K562 (cell line): ENCODE measurements around the gene IPP. TPM values are rescaled to one million over a fixed set of nuclear protein-coding genes. Genes with fewer than 3 reads are reported as not detected.

Experiments
- ATAC-seq: fragments of 200-7000 bp; cut with Tn5 transposase; 3 replicates; pipeline ENCODE4 v1.9.1; 2020; ENCODE audit warnings: moderate library complexity
- BruUV-seq: library from RNA; stranded (reverse); fragments of 400-500 nt; replicated peaks from 2 replicates; lab custom pipeline; 2021; lab: Mats Ljungman, UMichigan
- CTCF ChIA-PET: fragments of 300-600 bp; formaldehyde crosslinking; extraction: SDS; loops from one replicate; lab custom pipeline; 2021; ENCODE audit warnings: low intra/inter-chr PET ratio; lab: Yijun Ruan, JAX
- POLR2A ChIA-PET: fragments of 300-600, 350-650 bp; sonication (Branson Sonifier 250); formaldehyde crosslinking; extraction: SDS; loops from one replicate; lab custom pipeline; 2021; ENCODE audit warnings: antibody characterized with exemption, inconsistent platforms; lab: Yijun Ruan, JAX
- DNase-seq, 4 experiments: peaks; one replicate each; pipeline versions ENCODE4 v3.0.0 to v3.0.0-alpha.2; 2011 to 2018; ENCODE audit warnings: low spot score in 3 of 4, mixed read lengths in 3 of 4; ENCODE audit errors: extremely low read depth in 1 of 4
- FAIRE-seq: peaks from 2 replicates; lab custom pipeline; 2011; peaks lifted over from hg19 to GRCh38; lab: Jason Lieb, UNC
- H2AFZ ChIP-seq: 2 replicates; pipeline ENCODE4 v1.6.0; 2011; ENCODE audit warnings: low read depth, low read length, control low read depth, inconsistent platforms
- H3K27ac ChIP-seq: fragments of 200-600 bp; 3 replicates; pipeline ENCODE4 v1.8.0; 2011; ENCODE audit warnings: low read depth, mild to moderate bottlenecking, control low read depth, inconsistent platforms, low read length, moderate library complexity, mixed read lengths; ENCODE audit errors: extremely low read depth
- H3K27me3 ChIP-seq, 2 experiments: fragments of 300-600 bp in 1 of 2; 2 replicates in 1 of 2; 3 replicates in 1 of 2; pipeline versions ENCODE4 v1.6.0 to v1.8.0; 2011; ENCODE audit warnings: inconsistent platforms in 2 of 2, low read length in 2 of 2, mild to moderate bottlenecking in 1 of 2, mixed read lengths in 1 of 2, moderate library complexity in 1 of 2; ENCODE audit not compliant: control insufficient read depth in 2 of 2, insufficient read depth in 2 of 2
- H3K36me3 ChIP-seq: fragments of 300-600 bp; 3 replicates; pipeline ENCODE4 v1.8.0; 2011; ENCODE audit warnings: mild to moderate bottlenecking, low read length, inconsistent platforms; ENCODE audit not compliant: control insufficient read depth, insufficient read depth
- H3K4me1 ChIP-seq, 2 experiments: fragments of 200-600 bp in 1 of 2; replicated peaks in 1 of 2; 2 replicates in 1 of 2; 3 replicates in 1 of 2; pipeline versions ENCODE4 v1.5.1 to v1.8.0; 2011; ENCODE audit warnings: inconsistent platforms in 2 of 2, low read length in 2 of 2, mild to moderate bottlenecking in 1 of 2, mixed read lengths in 1 of 2, moderate library complexity in 1 of 2; ENCODE audit not compliant: control insufficient read depth in 2 of 2, insufficient read depth in 2 of 2
- H3K4me2 ChIP-seq: 2 replicates; pipeline ENCODE4 v1.6.1; 2011; ENCODE audit warnings: low read length, control low read depth, inconsistent platforms, mixed read lengths; ENCODE audit not compliant: insufficient read depth
- H3K4me3 ChIP-seq: fragments of 200-600 bp; sonication (generic), shearing (Covaris generic); 2 replicates; pipeline ENCODE4 v1.5.1; 2016; ENCODE audit warnings: control low read depth, inconsistent platforms
- H3K79me2 ChIP-seq: fragments of 200-600 bp; 3 replicates; pipeline ENCODE4 v1.8.0; 2011; ENCODE audit warnings: low read length, inconsistent platforms; ENCODE audit not compliant: control insufficient read depth, insufficient read depth
- H3K9ac ChIP-seq, 2 experiments: 2 replicates each; pipeline versions ENCODE4 v1.6.0 to v1.6.1; 2011; ENCODE audit warnings: low read depth in 2 of 2, low read length in 2 of 2, control low read depth in 1 of 2, inconsistent platforms in 1 of 2, mild to moderate bottlenecking in 1 of 2, mixed read lengths in 1 of 2; ENCODE audit not compliant: insufficient read depth in 1 of 2
- H3K9me1 ChIP-seq: one replicate; pipeline ENCODE4 v1.6.0; 2011; ENCODE audit warnings: inconsistent platforms, mild to moderate bottlenecking, low read length, moderate library complexity; ENCODE audit not compliant: control insufficient read depth, insufficient read depth
- H3K9me3 ChIP-seq: replicated peaks from 2 replicates; pipeline ENCODE4 v1.5.1; 2011; ENCODE audit warnings: low read depth, low read length, inconsistent platforms; ENCODE audit not compliant: control insufficient read depth, insufficient read depth
- H4K20me1 ChIP-seq: replicated peaks from 2 replicates; pipeline ENCODE4 v1.6.1; 2011; ENCODE audit warnings: low read length, inconsistent platforms, mixed read lengths; ENCODE audit not compliant: control insufficient read depth, insufficient read depth
- FOXJ3 ChIP-seq: sonication (generic); formaldehyde crosslinking; IDR thresholded peaks from 2 replicates; pipeline ENCODE4 v1.4.0; 2020; ENCODE audit warnings: mild to moderate bottlenecking, missing genetic modification reagents
- KLF6 ChIP-seq: fragments of 250-450 bp; sonication (Bioruptor Pico); IDR thresholded peaks from 2 replicates; pipeline ENCODE4 v1.4.0; 2020; ENCODE audit warnings: mild to moderate bottlenecking, moderate library complexity, borderline replicate concordance
- NCOR1 ChIP-seq: fragments of 450-650 bp; IDR thresholded peaks from 2 replicates; pipeline ENCODE4 v1.6.1; 2016; ENCODE audit warnings: mild to moderate bottlenecking, moderate library complexity
- PHF21A ChIP-seq: fragments of 450-650 bp; IDR thresholded peaks from 2 replicates; pipeline ENCODE4 v1.6.1; 2017; ENCODE audit warnings: low read depth, borderline replicate concordance
- PRMT5 ChIP-seq: sonication (generic); formaldehyde crosslinking; IDR thresholded peaks from 2 replicates; pipeline ENCODE4 v1.5.0; 2020; ENCODE audit warnings: missing genetic modification reagents
- RCOR1 ChIP-seq, 2 experiments: IDR thresholded peaks; 2 replicates each; pipeline ENCODE4 v1.6.1; 2012; ENCODE audit warnings: low read depth in 2 of 2, low read length in 2 of 2, borderline replicate concordance in 1 of 2, improper control_type of control experiment in 1 of 2
- ZNF165 ChIP-seq: fragments of 250-450 bp; sonication (Bioruptor Pico); IDR thresholded peaks from 2 replicates; pipeline ENCODE4 v1.4.0; 2020; ENCODE audit warnings: borderline replicate concordance
- ZNF445 ChIP-seq: fragments of 250-450 bp; sonication (Bioruptor Pico); IDR thresholded peaks from 2 replicates; pipeline ENCODE4 v1.4.0; 2020; ENCODE audit warnings: low read depth, mild to moderate bottlenecking, moderate library complexity
- ZNF639 ChIP-seq, 2 experiments: fragments of 200-800 bp in 1 of 2; sonication (Bioruptor generic) in 1 of 2; sonication (generic) in 1 of 2; formaldehyde crosslinking in 1 of 2; IDR thresholded peaks in 1 of 2; conservative IDR thresholded peaks in 1 of 2; 2 replicates each; pipeline versions ENCODE4 v1.5.0 to v1.6.1; 2016 to 2020; ENCODE audit warnings: missing compliant biosample characterization in 1 of 2, missing genetic modification characterization in 1 of 2, missing genetic modification reagents in 1 of 2
- WGBS: fragments of 100-300 bp; shearing (Covaris generic); methylation state at CpG from one replicate; pipeline ENCODE4 v1.1.6; 2016; ENCODE audit warnings: low coverage, mixed read lengths; ENCODE audit not compliant: insufficient coverage; ENCODE audit errors: missing lambda C conversion rate; 5-methylcytosine and 5-hydroxymethylcytosine counted together
- in situ Hi-C: fragments of 300-500 bp; cut with MboI; formaldehyde crosslinking; loops from 4 replicates; pipeline ENCODE4 v1.15.0; 2018; ENCODE audit warnings: inconsistent platforms, mixed read lengths
- intact Hi-C: fragments of 100-400 bp; cut with micrococcal nuclease; formaldehyde crosslinking; loops from 2 replicates; pipeline ENCODE4 v1.14.2; 2022
- polyA plus RNA-seq, 8 experiments: library from polyadenylated mRNA; depleted of rRNA in 4 of 8; stranded (reverse) in 5 of 8; unstranded in 3 of 8; fragments of >200 nt; fragmentation: Nextera tagmentation in 2 of 8; fragmentation: Illumina TruSeq in 1 of 8; extraction: Ambion mirVana in 2 of 8; extraction: Trizol in 1 of 8; gene quantifications; 2 replicates each; pipeline versions ENCODE4 v1.2.1 to v1.2.3, GENCODE V29; 2011 to 2014; ENCODE audit warnings: inconsistent platforms in 1 of 8, missing spikeins in 1 of 8
- total RNA-seq, 7 experiments: library from RNA; depleted of rRNA in 6 of 7; stranded (reverse); fragments of >200 nt in 6 of 7; fragmentation: Illumina TruSeq in 2 of 7; extraction: Trizol in 2 of 7; gene quantifications; 2 replicates each; pipeline versions ENCODE4 v1.2.1 to v1.2.3, GENCODE V29; 2011 to 2021; ENCODE audit warnings: low replicate concordance in 1 of 7
- TF ChIP-seq, protein P1 (sequence below): fragments of 450-650 bp; IDR thresholded peaks from 2 replicates; pipeline ENCODE4 v1.6.1; 2016

IPP gene
- total and polyA plus RNA-seq, 9 of the 15 experiments (the other 6 are each of a cell fraction or from before 2014, with no cell fraction given) = 6.9 to 15.1 (median 9.7) TPM

- Histone ChIP-seq H3K4me1 (0 out of 5 replicates have a peak, but pooled peaks cover 0 to 3% of the 10 kb centered on the region in 2 experiments), H3K9me3 (no peaks in the 10 kb centered on the region), H3K9me1 (no peaks in the 10 kb centered on the region), H3K27ac (no peak overlapping the region), H3K27me3 (no peaks in the 10 kb centered on the region), H3K4me2 (no peak overlapping the region), H3K4me3 (no peak overlapping the region), H3K9ac (no peak overlapping the region), H3K36me3 (peaks cover 33% of the 10 kb centered on the region; the same call in 2 of the 3 replicates), H3K79me2 (peaks cover 99% of the 10 kb centered on the region), H2AFZ (no peak overlapping the region), H4K20me1 (peaks cover 11% of the 10 kb centered on the region)
- ATAC-seq (no peak), DNase-seq (no peak), FAIRE-seq (no peak)
- TF ChIP-seq KLF6 (CRISPR knock-in tag) (no peak), PRMT5 (CRISPR knock-in tag) (no peak), RCOR1 (IDR thresholded peaks at IDR 0.05; ENCODE audit: borderline replicate concordance in 1 of 2, low read depth in 2 of 2, low read length in 2 of 2) (no peak), NCOR1 (no peak), ZNF165 (no peak), ZNF639 (CRISPR knock-in tag; conservative IDR thresholded peaks at IDR 0.05 in 1 of 2, IDR thresholded peaks at IDR 0.05 in 1 of 2) (no peak), ZNF445 (CRISPR knock-in tag) (no peak), FOXJ3 (CRISPR knock-in tag) (no peak), PHF21A (no peak)
- TF ChIP-seq, protein P1, sequence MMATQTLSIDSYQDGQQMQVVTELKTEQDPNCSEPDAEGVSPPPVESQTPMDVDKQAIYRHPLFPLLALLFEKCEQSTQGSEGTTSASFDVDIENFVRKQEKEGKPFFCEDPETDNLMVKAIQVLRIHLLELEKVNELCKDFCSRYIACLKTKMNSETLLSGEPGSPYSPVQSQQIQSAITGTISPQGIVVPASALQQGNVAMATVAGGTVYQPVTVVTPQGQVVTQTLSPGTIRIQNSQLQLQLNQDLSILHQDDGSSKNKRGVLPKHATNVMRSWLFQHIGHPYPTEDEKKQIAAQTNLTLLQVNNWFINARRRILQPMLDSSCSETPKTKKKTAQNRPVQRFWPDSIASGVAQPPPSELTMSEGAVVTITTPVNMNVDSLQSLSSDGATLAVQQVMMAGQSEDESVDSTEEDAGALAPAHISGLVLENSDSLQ = no peak
- in situ Hi-C loops (no loop called here), intact Hi-C loops (no loop called here)
- BruUV-seq = no TSS peak
- ChIA-PET CTCF (no interaction called here), POLR2A (interaction anchor here (1.1 to 1.9 kb wide), 3 partner anchors 10 to 18 kb away, joined by 5 to 7 read pairs (median 6); partner anchors contain the start of gene GPBP1L1)
- 90% methylated on average over 4 of the region's 4 CpGs for WGBS
These were observed 81.9 kb downstream of the IPP start for GRCh38 chr1:45668526-45668925.
